Osteocyte (in vitro differentiated cells): Measurements from ENCODE around the gene INPP5K. TPM values are rescaled to one million over a fixed set of nuclear protein-coding genes. Genes with fewer than 3 reads are reported as not detected.
A peak's percentile ranks its signal among the peaks of the same experiment; 100 is the strongest.

Experiments
- DNase-seq: peaks from one replicate; pipeline ENCODE4 v3.0.0; 2021; ENCODE audit warnings: mixed read lengths; ENCODE audit not compliant: unreplicated experiment; ENCODE audit errors: extremely low spot score
- H3K27ac Mint-ChIP-seq: one replicate; pipeline ENCODE4 v1.8.0; 2021; ENCODE audit warnings: mild to moderate bottlenecking, mixed read lengths; ENCODE audit not compliant: unreplicated experiment
- H3K27me3 Mint-ChIP-seq: one replicate; pipeline ENCODE4 v1.8.0; 2021; ENCODE audit warnings: mixed read lengths; ENCODE audit not compliant: unreplicated experiment
- H3K36me3 Mint-ChIP-seq: one replicate; pipeline ENCODE4 v1.8.0; 2021; ENCODE audit warnings: mixed read lengths; ENCODE audit not compliant: unreplicated experiment
- H3K4me1 Mint-ChIP-seq: one replicate; pipeline ENCODE4 v1.8.0; 2021; ENCODE audit warnings: mixed read lengths; ENCODE audit not compliant: unreplicated experiment
- H3K4me3 Mint-ChIP-seq: one replicate; pipeline ENCODE4 v1.8.0; 2021; ENCODE audit warnings: mild to moderate bottlenecking, moderate library complexity, mixed read lengths; ENCODE audit not compliant: unreplicated experiment
- H3K9me3 Mint-ChIP-seq: one replicate; pipeline ENCODE4 v1.8.0; 2021; ENCODE audit warnings: mixed read lengths; ENCODE audit not compliant: unreplicated experiment
- CTCF ChIP-seq: fragments of 200-600 bp; sonication (generic); IDR thresholded peaks from 2 replicates; pipeline ENCODE4 v1.5.0; 2021; ENCODE audit warnings: antibody characterized with exemption, mild to moderate bottlenecking, moderate library complexity
- total RNA-seq: library from RNA; stranded (reverse); gene quantifications from 2 replicates; pipeline ENCODE4 v1.2.1, GENCODE V29; 2021

INPP5K gene
- total RNA-seq, 1 donor from 2014 or later: 49.4 TPM

DNA sequence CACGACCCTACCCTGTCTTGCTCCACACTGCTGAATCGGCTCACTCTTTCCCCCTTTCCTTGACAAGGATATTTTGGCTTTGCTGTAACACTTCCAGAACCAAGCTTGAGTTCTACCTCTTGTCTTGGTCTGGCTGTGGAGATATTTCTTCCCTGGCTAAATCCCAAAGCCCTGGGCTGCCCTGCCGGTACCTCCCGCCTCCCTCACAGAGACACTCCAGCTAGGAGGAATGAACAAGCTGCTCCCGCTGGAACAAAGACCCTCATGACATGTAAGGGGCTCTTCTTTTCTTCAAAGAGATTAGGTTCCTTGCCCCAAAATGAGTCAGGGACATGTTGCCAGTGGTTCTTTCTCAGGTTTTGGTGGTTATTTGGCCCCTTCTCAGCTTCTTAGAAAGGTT, 10.8 kb downstream of the INPP5K start:
- DNase-seq: no peak
- Mint-ChIP-seq H3K36me3 (peaks cover 24% of the 10 kb centered on the region), H3K27ac (peak overlapping the region; percentile 52), H3K9me3 (no peaks in the 10 kb centered on the region), H3K4me1 (peaks cover 5% of the 10 kb centered on the region), H3K27me3 (no peaks in the 10 kb centered on the region), H3K4me3 (no peak overlapping the region)
- no peak for TF ChIP-seq CTCF

DNA sequence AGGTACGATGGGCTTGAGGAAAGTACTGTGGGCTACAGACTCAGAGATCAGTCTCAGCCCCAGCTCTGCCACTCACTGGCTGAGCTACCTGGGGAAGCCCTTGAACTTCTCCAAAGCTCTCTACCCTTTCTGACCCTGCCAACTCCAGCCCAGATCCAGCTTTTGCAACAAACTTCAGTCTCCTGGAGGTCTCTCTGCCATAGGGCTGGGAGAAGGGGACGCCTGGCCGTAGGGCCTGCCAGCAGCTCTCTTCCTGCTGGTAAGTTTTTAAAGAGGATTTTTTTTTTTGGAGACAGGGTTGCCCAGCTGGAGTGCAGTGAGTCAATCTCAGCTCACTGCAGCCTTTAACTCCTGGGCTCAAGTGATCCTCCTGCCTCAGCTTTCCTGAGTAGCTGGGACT, 11.5 kb downstream of the INPP5K start:
- no peak for TF ChIP-seq CTCF
- Mint-ChIP-seq H3K9me3 (no peaks in the 10 kb centered on the region), H3K4me1 (peaks cover 5% of the 10 kb centered on the region), H3K27ac (no peak overlapping the region), H3K27me3 (no peaks in the 10 kb centered on the region), H3K4me3 (no peak overlapping the region), H3K36me3 (peaks cover 24% of the 10 kb centered on the region)
- no peak for DNase-seq

DNA sequence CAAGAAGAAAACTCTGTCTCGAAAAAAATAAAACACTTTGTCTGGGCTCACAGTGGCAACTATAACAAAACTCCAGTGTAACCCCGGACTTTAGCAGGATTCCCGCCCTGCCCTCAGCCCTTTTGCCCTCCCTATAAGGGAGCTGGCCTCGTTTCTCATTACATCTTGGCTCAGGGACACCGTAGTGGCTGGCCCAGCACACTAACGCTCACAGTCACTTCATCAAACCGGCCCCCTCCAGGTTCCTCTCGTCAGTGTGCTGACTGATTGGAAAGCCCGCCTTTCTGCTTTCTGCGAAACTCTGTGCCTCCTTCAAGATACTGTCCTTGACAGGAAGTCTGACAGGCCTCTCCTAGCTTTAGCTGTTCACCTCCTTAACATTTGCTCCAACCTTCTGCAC, 12.7 kb downstream of the INPP5K start:
- no peak overlapping the region for H3K27ac Mint-ChIP-seq
- H3K36me3 Mint-ChIP-seq: peaks cover 20% of the 10 kb centered on the region
- no peak for TF ChIP-seq CTCF
- H3K27me3 Mint-ChIP-seq: no peaks in the 10 kb centered on the region
- H3K4me1 Mint-ChIP-seq: peaks cover 5% of the 10 kb centered on the region
- DNase-seq: no peak
- H3K9me3 Mint-ChIP-seq: no peaks in the 10 kb centered on the region
- H3K4me3 Mint-ChIP-seq: no peak overlapping the region

DNA sequence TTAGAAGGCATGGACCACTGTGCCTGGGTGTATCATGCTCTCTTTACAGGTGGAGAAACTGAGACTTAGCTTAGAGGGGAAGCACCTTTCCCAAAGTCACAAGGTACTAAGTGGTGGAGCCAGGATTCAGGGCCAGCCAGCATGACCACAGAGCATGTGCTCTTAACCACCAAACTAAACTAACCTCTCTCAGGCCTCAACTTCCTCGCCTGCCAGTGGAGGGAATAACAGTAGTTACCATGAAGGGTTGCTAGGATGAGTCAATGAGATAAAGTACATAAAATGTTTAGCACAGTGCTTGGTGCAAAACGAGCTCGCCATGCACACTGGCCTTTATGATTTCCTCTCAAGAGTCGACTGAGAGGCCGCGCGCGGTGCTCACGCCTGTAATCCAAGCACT, 17.5 kb downstream of the INPP5K start:
- no peak for DNase-seq
- no peak for TF ChIP-seq CTCF
- no peaks in the 10 kb centered on the region for H3K27me3 Mint-ChIP-seq
- H3K9me3 Mint-ChIP-seq: no peaks in the 10 kb centered on the region
- no peak overlapping the region for H3K4me3 Mint-ChIP-seq
- H3K36me3 Mint-ChIP-seq: no peaks in the 10 kb centered on the region
- H3K4me1 Mint-ChIP-seq: peaks cover 8% of the 10 kb centered on the region
- no peak overlapping the region for H3K27ac Mint-ChIP-seq

DNA sequence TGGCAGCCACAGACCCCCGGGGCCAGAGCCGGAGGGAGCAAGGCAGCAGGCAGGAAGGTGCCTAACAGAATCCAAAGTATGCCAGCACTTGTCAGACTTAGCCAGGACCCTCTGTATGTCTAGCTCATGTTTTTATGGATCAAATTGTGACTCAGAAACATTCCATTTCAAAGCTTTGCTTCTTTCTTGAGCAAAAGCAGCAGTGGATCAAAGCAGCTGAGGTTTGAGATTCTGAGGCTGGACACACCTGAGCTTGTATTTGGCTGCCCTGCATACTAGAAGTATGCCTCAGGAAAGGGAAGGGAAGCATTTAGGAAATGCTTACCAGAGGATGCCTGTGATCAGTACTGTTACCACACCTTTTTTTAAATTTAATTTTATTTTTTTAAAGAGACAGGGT, 18.2 kb downstream of the INPP5K start:
- no peak overlapping the region for H3K27ac Mint-ChIP-seq
- no peak for DNase-seq
- no peaks in the 10 kb centered on the region for H3K9me3 Mint-ChIP-seq
- TF ChIP-seq CTCF: no peak
- H3K36me3 Mint-ChIP-seq: no peaks in the 10 kb centered on the region
- peaks cover 12% of the 10 kb centered on the region for H3K4me1 Mint-ChIP-seq
- H3K4me3 Mint-ChIP-seq: no peak overlapping the region
- no peaks in the 10 kb centered on the region for H3K27me3 Mint-ChIP-seq
